Astrocyte (in vitro differentiated cells and primary cell): Measurements from ENCODE around the gene ATF3.

ENCODE experiments used
- EZH2 ChIP-seq: IDR thresholded peaks from 2 replicates; pipeline ENCODE4 v1.6.1; 2012; ENCODE audit warnings: mild to moderate bottlenecking, low read length, inconsistent platforms; ENCODE audit not compliant: insufficient read depth
- TF ChIP-seq, protein P1 (sequence below): IDR thresholded peaks from 2 replicates; pipeline ENCODE4 v1.5.1; 2011; ENCODE audit warnings: low read depth, mild to moderate bottlenecking, inconsistent platforms, low read length, moderate library complexity; ENCODE audit not compliant: insufficient read depth

GRCh38 chr1:212565571-212566305 is 42.8 kb upstream of the ATF3 start:
- TF ChIP-seq, protein P1, sequence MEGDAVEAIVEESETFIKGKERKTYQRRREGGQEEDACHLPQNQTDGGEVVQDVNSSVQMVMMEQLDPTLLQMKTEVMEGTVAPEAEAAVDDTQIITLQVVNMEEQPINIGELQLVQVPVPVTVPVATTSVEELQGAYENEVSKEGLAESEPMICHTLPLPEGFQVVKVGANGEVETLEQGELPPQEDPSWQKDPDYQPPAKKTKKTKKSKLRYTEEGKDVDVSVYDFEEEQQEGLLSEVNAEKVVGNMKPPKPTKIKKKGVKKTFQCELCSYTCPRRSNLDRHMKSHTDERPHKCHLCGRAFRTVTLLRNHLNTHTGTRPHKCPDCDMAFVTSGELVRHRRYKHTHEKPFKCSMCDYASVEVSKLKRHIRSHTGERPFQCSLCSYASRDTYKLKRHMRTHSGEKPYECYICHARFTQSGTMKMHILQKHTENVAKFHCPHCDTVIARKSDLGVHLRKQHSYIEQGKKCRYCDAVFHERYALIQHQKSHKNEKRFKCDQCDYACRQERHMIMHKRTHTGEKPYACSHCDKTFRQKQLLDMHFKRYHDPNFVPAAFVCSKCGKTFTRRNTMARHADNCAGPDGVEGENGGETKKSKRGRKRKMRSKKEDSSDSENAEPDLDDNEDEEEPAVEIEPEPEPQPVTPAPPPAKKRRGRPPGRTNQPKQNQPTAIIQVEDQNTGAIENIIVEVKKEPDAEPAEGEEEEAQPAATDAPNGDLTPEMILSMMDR, result no peak
- no peak for TF ChIP-seq EZH2
